K562 (cell line): ENCODE results near the gene CFAP90. TPM values are rescaled to one million over a fixed set of nuclear protein-coding genes. Genes with fewer than 3 reads are reported as not detected.

Experiments
- ATAC-seq: fragments of 200-7000 bp; cut with Tn5 transposase; 3 replicates; pipeline ENCODE4 v1.9.1; 2020; ENCODE audit warnings: moderate library complexity
- BruUV-seq: library from RNA; stranded (reverse); fragments of 400-500 nt; replicated peaks from 2 replicates; lab custom pipeline; 2021; lab: Mats Ljungman, UMichigan
- CTCF ChIA-PET: fragments of 300-600 bp; formaldehyde crosslinking; extraction: SDS; loops from one replicate; lab custom pipeline; 2021; ENCODE audit warnings: low intra/inter-chr PET ratio; lab: Yijun Ruan, JAX
- POLR2A ChIA-PET: fragments of 300-600, 350-650 bp; sonication (Branson Sonifier 250); formaldehyde crosslinking; extraction: SDS; loops from one replicate; lab custom pipeline; 2021; ENCODE audit warnings: antibody characterized with exemption, inconsistent platforms; lab: Yijun Ruan, JAX
- DNase-seq, 4 experiments: peaks; one replicate each; pipeline versions ENCODE4 v3.0.0 to v3.0.0-alpha.2; 2011 to 2018; ENCODE audit warnings: low spot score in 3 of 4, mixed read lengths in 3 of 4; ENCODE audit errors: extremely low read depth in 1 of 4
- FAIRE-seq: peaks from 2 replicates; lab custom pipeline; 2011; peaks lifted over from hg19 to GRCh38; lab: Jason Lieb, UNC
- H2AFZ ChIP-seq: 2 replicates; pipeline ENCODE4 v1.6.0; 2011; ENCODE audit warnings: low read depth, low read length, control low read depth, inconsistent platforms
- H3K27ac ChIP-seq: fragments of 200-600 bp; 3 replicates; pipeline ENCODE4 v1.8.0; 2011; ENCODE audit warnings: low read depth, mild to moderate bottlenecking, control low read depth, inconsistent platforms, low read length, moderate library complexity, mixed read lengths; ENCODE audit errors: extremely low read depth
- H3K27me3 ChIP-seq, 2 experiments: fragments of 300-600 bp in 1 of 2; 2 replicates in 1 of 2; 3 replicates in 1 of 2; pipeline versions ENCODE4 v1.6.0 to v1.8.0; 2011; ENCODE audit warnings: inconsistent platforms in 2 of 2, low read length in 2 of 2, mild to moderate bottlenecking in 1 of 2, mixed read lengths in 1 of 2, moderate library complexity in 1 of 2; ENCODE audit not compliant: control insufficient read depth in 2 of 2, insufficient read depth in 2 of 2
- H3K36me3 ChIP-seq: fragments of 300-600 bp; 3 replicates; pipeline ENCODE4 v1.8.0; 2011; ENCODE audit warnings: mild to moderate bottlenecking, low read length, inconsistent platforms; ENCODE audit not compliant: control insufficient read depth, insufficient read depth
- H3K4me1 ChIP-seq, 2 experiments: fragments of 200-600 bp in 1 of 2; replicated peaks in 1 of 2; 2 replicates in 1 of 2; 3 replicates in 1 of 2; pipeline versions ENCODE4 v1.5.1 to v1.8.0; 2011; ENCODE audit warnings: inconsistent platforms in 2 of 2, low read length in 2 of 2, mild to moderate bottlenecking in 1 of 2, mixed read lengths in 1 of 2, moderate library complexity in 1 of 2; ENCODE audit not compliant: control insufficient read depth in 2 of 2, insufficient read depth in 2 of 2
- H3K4me2 ChIP-seq: 2 replicates; pipeline ENCODE4 v1.6.1; 2011; ENCODE audit warnings: low read length, control low read depth, inconsistent platforms, mixed read lengths; ENCODE audit not compliant: insufficient read depth
- H3K4me3 ChIP-seq: fragments of 200-600 bp; sonication (generic), shearing (Covaris generic); 2 replicates; pipeline ENCODE4 v1.5.1; 2016; ENCODE audit warnings: control low read depth, inconsistent platforms
- H3K79me2 ChIP-seq: fragments of 200-600 bp; 3 replicates; pipeline ENCODE4 v1.8.0; 2011; ENCODE audit warnings: low read length, inconsistent platforms; ENCODE audit not compliant: control insufficient read depth, insufficient read depth
- H3K9ac ChIP-seq, 2 experiments: 2 replicates each; pipeline versions ENCODE4 v1.6.0 to v1.6.1; 2011; ENCODE audit warnings: low read depth in 2 of 2, low read length in 2 of 2, control low read depth in 1 of 2, inconsistent platforms in 1 of 2, mild to moderate bottlenecking in 1 of 2, mixed read lengths in 1 of 2; ENCODE audit not compliant: insufficient read depth in 1 of 2
- H3K9me1 ChIP-seq: one replicate; pipeline ENCODE4 v1.6.0; 2011; ENCODE audit warnings: inconsistent platforms, mild to moderate bottlenecking, low read length, moderate library complexity; ENCODE audit not compliant: control insufficient read depth, insufficient read depth
- H3K9me3 ChIP-seq: replicated peaks from 2 replicates; pipeline ENCODE4 v1.5.1; 2011; ENCODE audit warnings: low read depth, low read length, inconsistent platforms; ENCODE audit not compliant: control insufficient read depth, insufficient read depth
- H4K20me1 ChIP-seq: replicated peaks from 2 replicates; pipeline ENCODE4 v1.6.1; 2011; ENCODE audit warnings: low read length, inconsistent platforms, mixed read lengths; ENCODE audit not compliant: control insufficient read depth, insufficient read depth
- HBP1 ChIP-seq: fragments of 450-650 bp; formaldehyde crosslinking; IDR thresholded peaks from 2 replicates; pipeline ENCODE4 v1.4.0; 2022; ENCODE audit warnings: missing genetic modification characterization
- JUND ChIP-seq, 2 experiments: IDR thresholded peaks; 2 replicates in 1 of 2; 3 replicates in 1 of 2; pipeline ENCODE4 v1.6.1; 2011; ENCODE audit warnings: borderline replicate concordance in 2 of 2, low read depth in 2 of 2, low read length in 2 of 2, improper control_type of control experiment in 1 of 2, missing biosample characterization in 1 of 2, missing genetic modification characterization in 1 of 2, missing genetic modification reagents in 1 of 2
- KAT8 ChIP-seq: fragments of 450-650 bp; IDR thresholded peaks from 2 replicates; pipeline ENCODE4 v1.6.1; 2016; ENCODE audit warnings: low read depth, mild to moderate bottlenecking
- MED1 ChIP-seq: sonication (generic); formaldehyde crosslinking; IDR thresholded peaks from 2 replicates; pipeline ENCODE4 v1.8.1; 2023; ENCODE audit warnings: missing genetic modification reagents, borderline replicate concordance
- PREB ChIP-seq: sonication (generic); formaldehyde crosslinking; IDR thresholded peaks from 2 replicates; pipeline ENCODE4 v1.8.1; 2023; ENCODE audit warnings: mild to moderate bottlenecking, missing genetic modification reagents
- RBM14 ChIP-seq: fragments of 200-400 bp; formaldehyde crosslinking; IDR thresholded peaks from 2 replicates; pipeline ENCODE4 v1.6.1; 2018; ENCODE audit warnings: low read depth, mild to moderate bottlenecking, low read length, moderate library complexity, borderline replicate concordance; ENCODE audit not compliant: insufficient read depth
- RBM34 ChIP-seq: fragments of 200-400 bp; formaldehyde crosslinking; IDR thresholded peaks from 2 replicates; pipeline ENCODE4 v1.6.1; 2018; ENCODE audit warnings: low read length, borderline replicate concordance; ENCODE audit not compliant: insufficient read depth
- TARDBP ChIP-seq: fragments of 450-650 bp; IDR thresholded peaks from 2 replicates; pipeline ENCODE4 v1.6.1; 2016
- ZNF24 ChIP-seq: fragments of 450-650 bp; IDR thresholded peaks from 2 replicates; pipeline ENCODE4 v1.6.1; 2016
- ZNF324 ChIP-seq: fragments of 250-450 bp; sonication (Bioruptor Pico); IDR thresholded peaks from 2 replicates; pipeline ENCODE4 v1.4.0; 2020; ENCODE audit warnings: mild to moderate bottlenecking
- ZNF354B ChIP-seq: fragments of 250-450 bp; sonication (Bioruptor Pico); IDR thresholded peaks from 2 replicates; pipeline ENCODE4 v1.4.0; 2020
- WGBS: fragments of 100-300 bp; shearing (Covaris generic); methylation state at CpG from one replicate; pipeline ENCODE4 v1.1.6; 2016; ENCODE audit warnings: low coverage, mixed read lengths; ENCODE audit not compliant: insufficient coverage; ENCODE audit errors: missing lambda C conversion rate; 5-methylcytosine and 5-hydroxymethylcytosine counted together
- in situ Hi-C: fragments of 300-500 bp; cut with MboI; formaldehyde crosslinking; loops from 4 replicates; pipeline ENCODE4 v1.15.0; 2018; ENCODE audit warnings: inconsistent platforms, mixed read lengths
- intact Hi-C: fragments of 100-400 bp; cut with micrococcal nuclease; formaldehyde crosslinking; loops from 2 replicates; pipeline ENCODE4 v1.14.2; 2022
- polyA plus RNA-seq, 8 experiments: library from polyadenylated mRNA; depleted of rRNA in 4 of 8; stranded (reverse) in 5 of 8; unstranded in 3 of 8; fragments of >200 nt; fragmentation: Nextera tagmentation in 2 of 8; fragmentation: Illumina TruSeq in 1 of 8; extraction: Ambion mirVana in 2 of 8; extraction: Trizol in 1 of 8; gene quantifications; 2 replicates each; pipeline versions ENCODE4 v1.2.1 to v1.2.3, GENCODE V29; 2011 to 2014; ENCODE audit warnings: inconsistent platforms in 1 of 8, missing spikeins in 1 of 8
- total RNA-seq, 7 experiments: library from RNA; depleted of rRNA in 6 of 7; stranded (reverse); fragments of >200 nt in 6 of 7; fragmentation: Illumina TruSeq in 2 of 7; extraction: Trizol in 2 of 7; gene quantifications; 2 replicates each; pipeline versions ENCODE4 v1.2.1 to v1.2.3, GENCODE V29; 2011 to 2021; ENCODE audit warnings: low replicate concordance in 1 of 7
- TF ChIP-seq, protein P1 (sequence below): sonication (generic); formaldehyde crosslinking; IDR thresholded peaks from 2 replicates; pipeline ENCODE4 v1.8.0; 2022; ENCODE audit warnings: missing genetic modification reagents, mild to moderate bottlenecking, borderline replicate concordance
- TF ChIP-seq, protein P2 (sequence below): fragments of 450-650 bp; IDR thresholded peaks from 2 replicates; pipeline ENCODE4 v1.6.1; 2014; ENCODE audit warnings: low read depth, mild to moderate bottlenecking, moderate library complexity, borderline replicate concordance

The CFAP90 gene
- total and polyA plus RNA-seq, 9 of the 15 experiments (the other 6 are each of a cell fraction or from before 2014, with no cell fraction given), result not detected

DNA sequence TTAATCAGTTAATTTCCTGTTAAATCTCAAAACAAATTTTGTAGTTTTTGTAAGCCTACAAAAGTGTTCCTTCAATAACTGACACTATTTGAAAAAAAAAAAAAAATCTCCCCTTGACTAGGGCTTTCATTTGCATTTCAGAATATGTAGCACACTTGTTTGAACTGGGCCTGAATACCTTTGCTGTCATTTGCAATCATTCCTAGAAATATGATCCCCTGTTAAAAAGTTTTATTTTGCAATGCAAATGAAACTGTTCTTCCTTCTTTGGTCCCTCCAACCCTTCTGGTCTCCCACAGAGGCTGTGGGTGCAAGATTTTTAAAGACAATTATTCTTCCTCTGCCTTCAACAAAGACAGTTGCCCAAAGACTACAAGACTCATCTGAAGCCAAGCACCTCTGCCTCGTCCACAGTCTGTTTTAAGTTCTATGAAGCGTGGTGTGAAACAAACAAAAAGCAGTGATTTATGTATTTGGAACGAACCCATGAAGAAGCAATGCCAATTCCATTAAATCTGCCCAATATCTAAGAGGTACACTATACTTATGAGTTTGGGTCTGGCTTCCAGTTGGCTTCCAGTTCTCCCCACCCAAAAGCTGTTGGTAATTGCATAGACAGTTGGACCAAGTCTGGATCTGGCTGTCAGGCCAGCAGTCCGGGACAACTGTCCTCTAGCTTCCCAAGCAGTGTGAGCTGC, 66.1 kb downstream of the CFAP90 start (continued):
- TF ChIP-seq, protein P1, sequence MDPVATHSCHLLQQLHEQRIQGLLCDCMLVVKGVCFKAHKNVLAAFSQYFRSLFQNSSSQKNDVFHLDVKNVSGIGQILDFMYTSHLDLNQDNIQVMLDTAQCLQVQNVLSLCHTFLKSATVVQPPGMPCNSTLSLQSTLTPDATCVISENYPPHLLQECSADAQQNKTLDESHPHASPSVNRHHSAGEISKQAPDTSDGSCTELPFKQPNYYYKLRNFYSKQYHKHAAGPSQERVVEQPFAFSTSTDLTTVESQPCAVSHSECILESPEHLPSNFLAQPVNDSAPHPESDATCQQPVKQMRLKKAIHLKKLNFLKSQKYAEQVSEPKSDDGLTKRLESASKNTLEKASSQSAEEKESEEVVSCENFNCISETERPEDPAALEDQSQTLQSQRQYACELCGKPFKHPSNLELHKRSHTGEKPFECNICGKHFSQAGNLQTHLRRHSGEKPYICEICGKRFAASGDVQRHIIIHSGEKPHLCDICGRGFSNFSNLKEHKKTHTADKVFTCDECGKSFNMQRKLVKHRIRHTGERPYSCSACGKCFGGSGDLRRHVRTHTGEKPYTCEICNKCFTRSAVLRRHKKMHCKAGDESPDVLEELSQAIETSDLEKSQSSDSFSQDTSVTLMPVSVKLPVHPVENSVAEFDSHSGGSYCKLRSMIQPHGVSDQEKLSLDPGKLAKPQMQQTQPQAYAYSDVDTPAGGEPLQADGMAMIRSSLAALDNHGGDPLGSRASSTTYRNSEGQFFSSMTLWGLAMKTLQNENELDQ (CRISPR knock-in tag), result no peak
- TF ChIP-seq ZNF354B (no peak), PREB (CRISPR knock-in tag) (no peak), MED1 (CRISPR knock-in tag) (no peak)
- TF ChIP-seq, all 486 proteins: peak for 0

DNA sequence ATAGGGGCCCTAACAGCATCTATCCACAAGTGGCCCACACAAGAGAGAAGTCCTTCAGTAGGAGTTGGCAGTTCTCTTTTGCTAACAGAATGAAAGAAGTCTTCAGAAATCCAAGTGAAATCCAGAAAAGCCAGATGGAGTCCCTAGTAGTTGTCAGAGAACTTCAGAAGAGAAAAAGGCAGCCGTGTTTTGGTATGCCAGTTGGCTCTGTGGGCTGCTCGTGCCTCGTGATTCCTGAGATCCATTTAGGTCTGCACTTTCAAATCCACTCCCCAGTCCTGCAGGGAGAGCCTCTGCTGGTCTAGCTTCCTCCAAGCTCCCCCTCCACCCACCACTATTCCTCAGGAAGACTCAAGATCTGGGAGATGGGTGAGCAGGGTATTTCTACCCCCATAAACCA, 69.0 kb downstream of the CFAP90 start:
- Histone ChIP-seq H3K9ac (no peak overlapping the region), H4K20me1 (no peaks in the 10 kb centered on the region), H3K9me3 (no peaks in the 10 kb centered on the region), H3K4me2 (no peak overlapping the region), H3K36me3 (no peaks in the 10 kb centered on the region), H3K4me3 (no peak overlapping the region), H2AFZ (no peak overlapping the region), H3K27me3 (peaks cover 2 to 9% of the 10 kb centered on the region in 2 experiments; a peak in 2 of 5 replicates), H3K9me1 (no peaks in the 10 kb centered on the region), H3K79me2 (no peaks in the 10 kb centered on the region), H3K27ac (no peak overlapping the region), H3K4me1 (no peaks in the 10 kb centered on the region)
- CTCF ChIA-PET, result no interaction called here
- FAIRE-seq, result no peak
- POLR2A ChIA-PET, result no interaction called here
- intact Hi-C loops (no loop called here), in situ Hi-C loops (no loop called here)
- DNase-seq, result no peak
- WGBS, result 0% methylated on average over 3 of the region's 3 CpGs
- no peak for ATAC-seq
- no TSS peak for BruUV-seq
- TF ChIP-seq RBM34, result no peak
- TF ChIP-seq JUND (IDR thresholded peaks at IDR 0.05; ENCODE audit: borderline replicate concordance, low read depth, low read length), result no peak
- no peak for TF ChIP-seq JUND (tag; IDR thresholded peaks at IDR 0.05; ENCODE audit: borderline replicate concordance, low read depth, low read length)
- TF ChIP-seq HBP1 (CRISPR knock-in tag), result no peak
- no peak for TF ChIP-seq KAT8
- no peak for TF ChIP-seq RBM14
- no peak for TF ChIP-seq ZNF24
- no peak for TF ChIP-seq TARDBP
- TF ChIP-seq, protein P2, sequence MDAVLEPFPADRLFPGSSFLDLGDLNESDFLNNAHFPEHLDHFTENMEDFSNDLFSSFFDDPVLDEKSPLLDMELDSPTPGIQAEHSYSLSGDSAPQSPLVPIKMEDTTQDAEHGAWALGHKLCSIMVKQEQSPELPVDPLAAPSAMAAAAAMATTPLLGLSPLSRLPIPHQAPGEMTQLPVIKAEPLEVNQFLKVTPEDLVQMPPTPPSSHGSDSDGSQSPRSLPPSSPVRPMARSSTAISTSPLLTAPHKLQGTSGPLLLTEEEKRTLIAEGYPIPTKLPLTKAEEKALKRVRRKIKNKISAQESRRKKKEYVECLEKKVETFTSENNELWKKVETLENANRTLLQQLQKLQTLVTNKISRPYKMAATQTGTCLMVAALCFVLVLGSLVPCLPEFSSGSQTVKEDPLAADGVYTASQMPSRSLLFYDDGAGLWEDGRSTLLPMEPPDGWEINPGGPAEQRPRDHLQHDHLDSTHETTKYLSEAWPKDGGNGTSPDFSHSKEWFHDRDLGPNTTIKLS, result no peak
- TF ChIP-seq ZNF324 (CRISPR knock-in tag), result no peak
